OCI-LY7 (cell line): ENCODE measurements around the gene BTRC. TPM values are rescaled to one million over a fixed set of nuclear protein-coding genes. Genes with fewer than 3 reads are reported as not detected.

ENCODE experiments used
- BruUV-seq: library from RNA; stranded (reverse); fragments of 400-500 nt; replicated peaks from 2 replicates; lab custom pipeline; 2021; lab: Mats Ljungman, UMichigan
- CTCF ChIA-PET: fragments of 300-600 bp; sonication (Branson Sonifier 250); formaldehyde crosslinking; loops from one replicate; lab custom pipeline; 2022; ENCODE audit warnings: antibody characterized with exemption; ENCODE audit not compliant: unreplicated experiment; lab: Charles Lee
- POLR2A ChIA-PET: fragments of 300-600 bp; sonication (Branson Sonifier 250); formaldehyde crosslinking; loops from one replicate; lab custom pipeline; 2022; ENCODE audit warnings: antibody characterized with exemption; lab: Charles Lee
- DNase-seq: peaks from one replicate; pipeline ENCODE4 v3.0.0-alpha.2; 2015; ENCODE audit warnings: low spot score
- H2AFZ ChIP-seq: fragments of 200-600 bp; sonication (generic), shearing (Covaris generic); 2 replicates; pipeline ENCODE4 v1.6.1; 2014; ENCODE audit warnings: mild to moderate bottlenecking, antibody characterized with exemption, low read length, moderate library complexity
- H3K27ac ChIP-seq: fragments of 200-600 bp; sonication (generic); 2 replicates; pipeline ENCODE4 v1.5.1; 2014; ENCODE audit warnings: mixed run types, low read depth, mild to moderate bottlenecking, moderate library complexity, low read length, inconsistent platforms; ENCODE audit not compliant: poor library complexity, severe bottlenecking
- H3K36me3 ChIP-seq: fragments of 200-600 bp; sonication (generic); 2 replicates; pipeline ENCODE4 v1.6.1; 2014; ENCODE audit warnings: mild to moderate bottlenecking, antibody characterized with exemption, low read length, moderate library complexity, mixed read lengths; ENCODE audit not compliant: insufficient read depth
- H3K4me1 ChIP-seq: fragments of 200-600 bp; sonication (generic); 2 replicates; pipeline ENCODE4 v1.5.1; 2014; ENCODE audit warnings: mild to moderate bottlenecking, low read length; ENCODE audit not compliant: insufficient read depth, poor library complexity, severe bottlenecking
- H3K4me2 ChIP-seq: fragments of 200-600 bp; sonication (generic); 2 replicates; pipeline ENCODE4 v1.6.1; 2014; ENCODE audit warnings: mild to moderate bottlenecking, low read length
- H3K4me3 ChIP-seq: fragments of 200-600 bp; sonication (generic); 2 replicates; pipeline ENCODE4 v1.5.1; 2014; ENCODE audit warnings: mild to moderate bottlenecking, low read depth, low read length; ENCODE audit not compliant: poor library complexity, severe bottlenecking
- H3K79me2 ChIP-seq: fragments of 200-600 bp; sonication (generic); 2 replicates; pipeline ENCODE4 v1.6.1; 2016; ENCODE audit warnings: low read depth, mild to moderate bottlenecking, low read length, moderate library complexity, mixed read lengths; ENCODE audit not compliant: insufficient read depth
- H3K9me2 ChIP-seq: fragments of 200-600 bp; sonication (generic); 2 replicates; pipeline ENCODE4 v1.6.1; 2016; ENCODE audit warnings: mild to moderate bottlenecking, low read length, mixed read lengths; ENCODE audit not compliant: insufficient read depth
- H3K9me3 ChIP-seq: fragments of 200-600 bp; sonication (generic); 2 replicates; pipeline ENCODE4 v1.6.1; 2014; ENCODE audit warnings: mild to moderate bottlenecking, mixed run types, low read length, mixed read lengths
- H4K20me1 ChIP-seq: fragments of 200-600 bp; sonication (generic); 2 replicates; pipeline ENCODE4 v1.6.1; 2014; ENCODE audit warnings: mild to moderate bottlenecking, antibody characterized with exemption, low read length, moderate library complexity, mixed read lengths; ENCODE audit not compliant: insufficient read depth
- EZH2phosphoT487 ChIP-seq: fragments of 200-600 bp; sonication (generic); IDR thresholded peaks from 2 replicates; pipeline ENCODE4 v1.6.1; 2018; ENCODE audit warnings: low read depth, borderline replicate concordance, mild to moderate bottlenecking, mixed run types, antibody characterized with exemption, low read length, moderate library complexity, mixed read lengths
- intact Hi-C: fragments of 100-400 bp; cut with micrococcal nuclease; formaldehyde crosslinking; loops from one replicate; pipeline ENCODE4 v1.10.0; 2022; ENCODE audit not compliant: unreplicated experiment
- total RNA-seq, 2 experiments: library from RNA; depleted of rRNA in 1 of 2; stranded (reverse); fragments of >200 nt in 1 of 2; shearing (Covaris generic) in 1 of 2; gene quantifications; 2 replicates each; pipeline ENCODE4 v1.2.3, GENCODE V29; 2014 to 2022
- TF ChIP-seq, protein P1 (sequence below): fragments of 200-600 bp; sonication (generic); conservative IDR thresholded peaks from 2 replicates; pipeline ENCODE4 v1.5.1; 2014; ENCODE audit warnings: mild to moderate bottlenecking, antibody characterized with exemption, low read length, moderate library complexity, mixed read lengths

Gene BTRC
- total RNA-seq, 2 experiments from 2014 or later: 6.1 to 17.8 TPM

DNA sequence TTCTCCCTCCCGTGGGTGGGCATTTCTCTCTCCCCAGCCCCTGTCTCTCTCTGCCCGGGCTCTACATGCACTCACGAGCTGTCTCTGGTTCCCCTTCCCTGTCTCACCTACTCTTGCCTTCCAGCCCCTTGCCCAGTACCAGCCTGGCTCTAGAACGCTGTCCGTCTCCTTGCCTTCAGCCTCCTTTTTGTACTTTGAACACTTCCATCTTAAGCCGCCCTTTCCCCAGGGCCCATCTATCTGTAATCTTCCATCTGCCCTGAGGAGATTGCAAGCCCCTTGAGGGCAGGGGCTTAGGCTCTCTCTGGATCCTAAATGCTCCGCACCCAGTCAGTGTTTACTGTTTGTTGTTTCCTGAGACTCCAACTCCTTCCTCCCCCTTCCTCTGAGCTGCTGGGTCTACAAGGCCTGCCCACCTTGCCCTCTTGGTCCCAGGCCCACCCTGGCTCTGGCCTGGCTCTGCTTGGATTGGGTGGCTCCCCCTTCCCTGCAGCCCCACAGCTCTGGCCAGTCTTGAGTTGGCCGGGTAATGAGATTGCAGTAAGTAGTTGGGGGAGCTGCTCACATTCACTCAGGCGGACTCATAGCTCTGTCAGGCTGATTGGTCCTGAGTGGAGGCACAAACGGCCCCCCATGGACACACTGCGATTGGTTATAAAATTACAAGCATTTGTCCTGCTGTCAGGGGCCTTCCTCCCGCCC lies 205.8 kb downstream of the BTRC start:
- intact Hi-C loops: no loop called here
- ChIA-PET POLR2A (no interaction called here), CTCF (interaction anchor here (1.0 kb wide), 1 partner anchor 345 kb away, joined by 3 read pairs; no protein-coding TSS in a partner anchor)
- no peak for DNase-seq
- TF ChIP-seq EZH2phosphoT487: no peak
- TF ChIP-seq, protein P1, sequence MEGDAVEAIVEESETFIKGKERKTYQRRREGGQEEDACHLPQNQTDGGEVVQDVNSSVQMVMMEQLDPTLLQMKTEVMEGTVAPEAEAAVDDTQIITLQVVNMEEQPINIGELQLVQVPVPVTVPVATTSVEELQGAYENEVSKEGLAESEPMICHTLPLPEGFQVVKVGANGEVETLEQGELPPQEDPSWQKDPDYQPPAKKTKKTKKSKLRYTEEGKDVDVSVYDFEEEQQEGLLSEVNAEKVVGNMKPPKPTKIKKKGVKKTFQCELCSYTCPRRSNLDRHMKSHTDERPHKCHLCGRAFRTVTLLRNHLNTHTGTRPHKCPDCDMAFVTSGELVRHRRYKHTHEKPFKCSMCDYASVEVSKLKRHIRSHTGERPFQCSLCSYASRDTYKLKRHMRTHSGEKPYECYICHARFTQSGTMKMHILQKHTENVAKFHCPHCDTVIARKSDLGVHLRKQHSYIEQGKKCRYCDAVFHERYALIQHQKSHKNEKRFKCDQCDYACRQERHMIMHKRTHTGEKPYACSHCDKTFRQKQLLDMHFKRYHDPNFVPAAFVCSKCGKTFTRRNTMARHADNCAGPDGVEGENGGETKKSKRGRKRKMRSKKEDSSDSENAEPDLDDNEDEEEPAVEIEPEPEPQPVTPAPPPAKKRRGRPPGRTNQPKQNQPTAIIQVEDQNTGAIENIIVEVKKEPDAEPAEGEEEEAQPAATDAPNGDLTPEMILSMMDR: no peak
- Histone ChIP-seq H3K9me2 (no peaks in the 10 kb centered on the region), H3K9me3 (no peaks in the 10 kb centered on the region), H4K20me1 (no peaks in the 10 kb centered on the region), H2AFZ (no peak overlapping the region), H3K4me3 (no peak overlapping the region), H3K4me1 (no peaks in the 10 kb centered on the region), H3K4me2 (no peak overlapping the region), H3K27ac (no peak overlapping the region), H3K36me3 (no peaks in the 10 kb centered on the region), H3K79me2 (no peaks in the 10 kb centered on the region)
- BruUV-seq: no TSS peak

DNA sequence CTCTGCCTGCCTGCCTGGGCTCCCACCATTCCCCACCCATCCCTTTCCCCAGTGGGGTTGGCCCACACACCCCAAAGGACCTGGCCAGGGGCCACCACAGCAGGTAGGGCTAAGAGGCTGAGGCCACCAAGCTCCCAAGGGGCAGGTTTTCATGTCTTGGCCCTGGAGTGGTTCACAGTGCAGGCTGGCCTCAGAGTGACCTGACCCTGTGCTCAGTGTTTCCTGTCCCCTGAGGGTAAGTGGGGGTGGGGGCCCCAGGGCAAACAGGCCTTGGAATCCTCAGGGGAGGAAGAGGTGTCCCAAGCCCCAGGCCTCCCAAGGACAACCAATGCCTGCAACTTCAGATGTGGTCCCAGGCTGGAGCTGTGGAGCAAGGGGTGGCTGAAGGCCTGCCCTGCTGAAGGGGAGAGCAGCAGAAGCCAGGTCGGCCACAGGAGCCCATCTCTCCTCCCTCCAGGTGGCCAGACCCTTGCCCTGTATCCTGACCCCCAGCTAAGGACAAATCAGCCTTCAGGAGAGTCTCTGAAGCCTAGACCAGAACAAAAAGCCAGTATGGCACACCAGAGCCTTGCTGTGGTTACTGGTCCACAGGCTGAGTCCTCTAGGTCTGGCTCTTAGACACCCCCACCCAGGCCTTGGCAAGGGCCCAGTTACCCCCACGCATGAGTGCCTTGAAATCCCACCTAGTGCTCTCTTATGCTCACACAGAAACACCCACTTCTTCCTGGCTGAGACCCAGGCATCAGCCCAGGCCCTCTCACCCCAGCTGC lies 206.5 kb downstream of the BTRC start:
- Histone ChIP-seq H4K20me1 (no peaks in the 10 kb centered on the region), H3K9me2 (no peaks in the 10 kb centered on the region), H3K4me3 (no peak overlapping the region), H3K4me2 (no peak overlapping the region), H2AFZ (no peak overlapping the region), H3K27ac (no peak overlapping the region), H3K79me2 (no peaks in the 10 kb centered on the region), H3K36me3 (no peaks in the 10 kb centered on the region), H3K9me3 (no peaks in the 10 kb centered on the region), H3K4me1 (no peaks in the 10 kb centered on the region)
- DNase-seq: no peak
- CTCF ChIA-PET: no interaction called here
- POLR2A ChIA-PET: no interaction called here
- BruUV-seq: no TSS peak
- intact Hi-C loops: no loop called here
- no peak for TF ChIP-seq EZH2phosphoT487
- TF ChIP-seq, protein P1: no peak
